Activated T-helper 1 cell treated with anti-CD3 and anti-CD28 coated beads, Interleukin-12 subunit alpha, Interleukin-12 subunit beta, Interleukin-2, Interleukin-4 antibody, amounts not matched to agents 30 ng/mL and 10 ng/mL and 1 ng/mL, durations not matched to agents 14 hours and 24 hours and 36 hours (primary cell): ENCODE results near the gene SERGEF. TPM values are rescaled to one million over a fixed set of nuclear protein-coding genes. Genes with fewer than 3 reads are reported as not detected.

Source experiments
- DNase-seq: peaks from one replicate; pipeline ENCODE4 v3.0.0; 2021; ENCODE audit warnings: low spot score
- H3K27ac Mint-ChIP-seq: one replicate; pipeline ENCODE4 v1.8.0; 2021; ENCODE audit warnings: mild to moderate bottlenecking, mixed read lengths
- H3K27me3 Mint-ChIP-seq: one replicate; pipeline ENCODE4 v1.8.0; 2022; ENCODE audit warnings: mild to moderate bottlenecking, moderate library complexity, mixed read lengths; ENCODE audit not compliant: insufficient read depth
- H3K36me3 Mint-ChIP-seq: one replicate; pipeline ENCODE4 v1.8.0; 2021; ENCODE audit warnings: low read depth, mixed read lengths
- H3K4me1 Mint-ChIP-seq: one replicate; pipeline ENCODE4 v1.8.0; 2021; ENCODE audit warnings: low read depth, mixed read lengths
- H3K4me3 Mint-ChIP-seq: one replicate; pipeline ENCODE4 v1.8.0; 2021; ENCODE audit warnings: mild to moderate bottlenecking, moderate library complexity, mixed read lengths
- H3K9me3 Mint-ChIP-seq: one replicate; pipeline ENCODE4 v1.8.0; 2021; ENCODE audit warnings: mixed read lengths
- intact Hi-C: fragments of 100-400 bp; cut with micrococcal nuclease; formaldehyde crosslinking; loops from one replicate; pipeline ENCODE4 v1.15.1; 2024
- total RNA-seq: library from RNA; stranded (reverse); gene quantifications from 2 replicates; pipeline ENCODE4 v1.2.3, GENCODE V29; 2022

SERGEF gene
- total RNA-seq, 1 donor from 2014 or later: 24.5 TPM

GRCh38 chr11:17783878-17784277, 229.0 kb downstream of the SERGEF start:
- H3K9me3 Mint-ChIP-seq: no peaks in the 10 kb centered on the region
- intact Hi-C loops: no loop called here
- H3K27me3 Mint-ChIP-seq: no peaks in the 10 kb centered on the region
- DNase-seq: no peak
- H3K4me1 Mint-ChIP-seq: no peaks in the 10 kb centered on the region
- no peaks in the 10 kb centered on the region for H3K36me3 Mint-ChIP-seq
- no peak overlapping the region for H3K27ac Mint-ChIP-seq
- no peak overlapping the region for H3K4me3 Mint-ChIP-seq

DNA sequence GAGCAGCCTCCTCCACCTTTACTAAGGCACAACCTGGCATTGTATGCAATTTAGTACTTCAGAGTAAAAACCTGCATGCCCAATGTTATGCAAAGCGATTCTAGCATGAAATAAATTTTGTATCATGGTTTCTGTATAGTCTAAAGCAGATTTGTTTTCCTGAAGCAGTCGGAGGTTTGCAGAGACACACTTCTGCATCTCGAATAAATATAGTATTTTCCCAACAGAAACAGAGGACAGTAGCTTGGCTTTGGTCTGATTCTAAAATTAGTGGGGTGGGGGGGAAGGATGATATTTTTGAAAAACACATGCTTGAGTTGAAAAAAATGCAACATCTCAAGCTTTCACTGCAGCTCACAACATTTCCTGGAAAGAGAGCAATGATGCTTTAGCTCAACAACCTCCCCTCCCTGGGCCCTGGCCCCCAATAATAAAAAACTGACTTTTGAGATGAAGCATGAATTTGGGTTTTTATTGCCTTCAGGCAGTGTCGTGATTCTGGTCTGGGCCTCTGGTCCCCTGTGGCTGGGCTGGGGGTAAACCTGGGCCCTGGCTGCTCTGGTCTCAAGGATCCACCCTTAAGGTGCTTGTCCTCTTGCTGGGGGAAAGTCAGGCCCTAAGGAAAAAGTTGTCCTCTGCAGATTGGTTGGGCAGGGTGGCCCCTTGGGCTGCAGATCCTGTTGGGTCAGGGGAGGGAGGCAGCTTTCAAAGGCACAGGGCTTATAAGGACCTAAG, 230.1 kb downstream of the SERGEF start:
- Mint-ChIP-seq H3K9me3 (no peaks in the 10 kb centered on the region), H3K27me3 (no peaks in the 10 kb centered on the region), H3K27ac (no peak overlapping the region), H3K36me3 (no peaks in the 10 kb centered on the region), H3K4me3 (no peak overlapping the region), H3K4me1 (no peaks in the 10 kb centered on the region)
- intact Hi-C loops: no loop called here
- DNase-seq: no peak

DNA sequence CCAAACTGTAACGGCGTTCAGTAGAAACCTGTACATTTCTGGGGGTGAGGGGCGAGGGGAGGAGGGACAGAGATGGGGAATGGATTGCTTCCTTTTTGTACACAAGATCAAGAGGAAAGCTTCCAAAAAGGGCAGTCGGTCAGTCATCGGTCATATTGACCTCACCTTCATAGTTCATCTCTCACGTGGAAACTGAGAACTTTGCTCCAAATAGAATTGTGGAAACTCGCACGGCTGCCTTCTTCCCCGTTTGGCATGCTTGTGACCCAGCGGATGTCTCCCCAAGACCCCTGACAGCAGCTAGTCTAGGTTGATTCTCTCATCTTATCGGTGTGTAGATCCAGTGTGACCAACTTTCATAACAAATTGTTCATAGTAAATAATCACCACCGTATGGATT, 230.7 kb downstream of the SERGEF start:
- Mint-ChIP-seq H3K27me3 (no peaks in the 10 kb centered on the region), H3K27ac (no peak overlapping the region), H3K9me3 (no peaks in the 10 kb centered on the region), H3K4me3 (no peak overlapping the region), H3K36me3 (no peaks in the 10 kb centered on the region), H3K4me1 (no peaks in the 10 kb centered on the region)
- intact Hi-C loops: no loop called here
- DNase-seq: no peak

GRCh38 chr11:17781626-17782025, 231.2 kb downstream of the SERGEF start:
- Mint-ChIP-seq H3K4me3 (no peak overlapping the region), H3K9me3 (no peaks in the 10 kb centered on the region), H3K36me3 (no peaks in the 10 kb centered on the region), H3K4me1 (no peaks in the 10 kb centered on the region), H3K27ac (no peak overlapping the region), H3K27me3 (no peaks in the 10 kb centered on the region)
- intact Hi-C loops: no loop called here
- no peak for DNase-seq

GRCh38 chr11:17781221-17781620, 231.6 kb downstream of the SERGEF start:
- intact Hi-C loops: no loop called here
- DNase-seq: no peak
- Mint-ChIP-seq H3K4me1 (no peaks in the 10 kb centered on the region), H3K27me3 (no peaks in the 10 kb centered on the region), H3K36me3 (no peaks in the 10 kb centered on the region), H3K9me3 (no peaks in the 10 kb centered on the region), H3K27ac (no peak overlapping the region), H3K4me3 (no peak overlapping the region)

- no peaks in the 10 kb centered on the region for H3K27me3 Mint-ChIP-seq
- no peak overlapping the region for H3K4me3 Mint-ChIP-seq
- no peaks in the 10 kb centered on the region for H3K36me3 Mint-ChIP-seq
Measured at GRCh38 chr11:17780668-17781067, 232.2 kb downstream of the SERGEF start.

DNA sequence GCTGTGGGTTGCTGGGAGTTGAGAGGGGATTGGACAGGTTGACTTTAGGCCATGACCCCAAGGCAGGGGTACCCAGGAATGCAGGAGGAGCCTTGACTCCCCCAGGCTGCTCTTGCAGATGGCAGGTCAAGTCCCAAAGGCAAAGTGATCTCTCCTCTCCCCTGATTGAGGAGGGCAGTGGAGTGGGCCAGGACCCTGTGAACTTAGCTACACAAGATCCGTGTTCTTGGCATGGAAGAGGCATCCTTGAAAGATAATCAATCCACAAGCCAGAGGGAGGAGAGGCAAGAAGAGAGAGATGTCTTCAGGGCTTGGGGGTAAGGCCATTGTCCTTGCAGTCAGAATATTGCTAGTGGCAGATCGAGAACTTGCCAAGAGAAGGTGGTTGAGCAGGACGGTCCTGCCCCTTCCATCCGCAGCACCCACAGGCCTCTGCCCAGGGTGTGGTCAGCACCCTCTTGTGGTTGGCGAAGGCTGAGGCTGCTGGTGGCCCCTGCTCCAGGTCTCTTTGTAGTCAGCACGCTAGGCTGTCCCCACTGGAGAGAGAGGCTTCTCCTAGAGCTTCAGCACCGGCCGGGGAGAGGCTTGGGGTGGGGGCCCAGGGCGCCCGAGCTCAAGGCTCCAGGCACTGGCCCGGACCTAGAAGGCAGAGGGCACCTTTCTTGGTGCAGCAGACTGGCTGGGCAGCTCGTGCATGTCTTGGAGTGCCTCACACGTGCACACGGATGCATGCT, 232.8 kb downstream of the SERGEF start:
- Mint-ChIP-seq H3K4me1 (no peaks in the 10 kb centered on the region), H3K27ac (no peak overlapping the region), H3K36me3 (no peaks in the 10 kb centered on the region), H3K4me3 (no peak overlapping the region), H3K27me3 (no peaks in the 10 kb centered on the region), H3K9me3 (no peaks in the 10 kb centered on the region)
- DNase-seq: no peak
- intact Hi-C loops: no loop called here

More at GRCh38 chr11:17780668-17781067, 232.2 kb downstream of the SERGEF start:
- no peak for DNase-seq
- Mint-ChIP-seq H3K9me3 (no peaks in the 10 kb centered on the region), H3K4me1 (no peaks in the 10 kb centered on the region), H3K27ac (no peak overlapping the region)
- intact Hi-C loops: no loop called here

DNA sequence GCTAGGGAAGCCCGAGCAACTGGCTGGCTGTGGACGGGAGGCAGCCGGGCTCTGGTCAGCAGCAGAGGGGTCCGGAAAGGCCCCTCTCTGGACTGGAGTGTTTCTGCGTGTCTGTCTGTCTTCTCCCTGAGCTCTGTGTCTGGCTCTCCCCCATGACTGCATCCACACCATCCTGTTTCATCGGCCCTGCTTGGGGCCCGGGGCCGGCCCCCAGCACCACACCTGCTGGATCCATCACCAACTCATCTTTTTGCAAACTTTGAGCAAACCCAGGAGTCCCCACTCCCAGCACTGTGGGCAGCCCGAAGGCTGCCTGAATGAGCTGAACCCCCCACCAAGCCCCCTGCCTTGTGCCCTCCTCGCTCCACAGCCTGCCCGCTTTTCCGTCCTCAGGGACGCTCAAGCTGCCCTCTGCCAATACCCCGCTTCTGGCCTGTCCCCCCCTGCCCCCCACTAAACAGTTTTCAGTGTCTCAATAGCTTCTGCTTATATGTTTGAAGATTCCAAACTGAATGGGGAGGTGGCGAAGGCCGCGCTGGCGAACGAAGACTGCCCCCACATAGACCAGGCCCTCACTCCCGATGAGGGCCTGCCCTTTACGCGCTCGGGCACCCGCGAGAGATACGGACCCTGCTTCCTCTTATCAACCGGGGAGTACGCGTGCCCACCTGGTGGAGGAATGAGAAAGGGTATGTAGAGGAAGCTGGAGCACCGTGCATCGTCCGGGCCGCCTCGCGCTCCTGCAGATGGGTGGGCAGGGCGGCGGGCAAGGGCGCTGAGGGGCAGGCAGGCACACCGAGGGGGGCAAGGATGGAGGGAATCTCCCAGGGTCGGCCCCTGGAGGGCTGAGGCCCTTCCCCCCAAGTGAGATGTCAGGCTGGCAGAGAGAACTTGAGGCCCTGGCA, 233.6 kb downstream of the SERGEF start:
- Mint-ChIP-seq H3K4me3 (no peak overlapping the region), H3K9me3 (no peaks in the 10 kb centered on the region), H3K27me3 (no peaks in the 10 kb centered on the region), H3K4me1 (no peaks in the 10 kb centered on the region), H3K27ac (no peak overlapping the region), H3K36me3 (no peaks in the 10 kb centered on the region)
- intact Hi-C loops: no loop called here
- DNase-seq: no peak

DNA sequence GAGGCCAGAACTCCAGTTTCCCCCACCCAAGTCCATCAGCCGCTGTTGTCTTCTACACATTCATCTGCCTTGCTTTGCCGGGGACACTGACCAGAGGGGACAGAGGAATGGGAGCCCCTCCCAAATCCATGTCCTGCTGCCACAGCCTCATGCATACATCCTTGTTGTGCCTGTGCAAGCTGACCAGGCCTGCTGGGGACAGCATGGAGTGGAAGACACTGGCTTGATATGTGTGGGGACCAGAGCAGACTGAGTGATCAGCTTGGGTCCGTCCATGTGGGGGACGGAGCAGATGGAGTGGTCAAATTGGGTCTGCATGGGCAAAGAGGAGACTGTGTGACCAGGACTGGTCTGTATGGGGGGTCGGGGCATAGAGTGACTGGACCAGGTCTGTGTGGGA, 234.5 kb downstream of the SERGEF start:
- H3K4me3 Mint-ChIP-seq: no peak overlapping the region
- H3K4me1 Mint-ChIP-seq: no peaks in the 10 kb centered on the region
- H3K9me3 Mint-ChIP-seq: no peaks in the 10 kb centered on the region
- no peak overlapping the region for H3K27ac Mint-ChIP-seq
- no peaks in the 10 kb centered on the region for H3K27me3 Mint-ChIP-seq
- intact Hi-C loops: no loop called here
- H3K36me3 Mint-ChIP-seq: no peaks in the 10 kb centered on the region
- DNase-seq: no peak

GRCh38 chr11:17777738-17778091, 235.1 kb downstream of the SERGEF start:
- Mint-ChIP-seq H3K4me1 (no peaks in the 10 kb centered on the region), H3K27me3 (no peaks in the 10 kb centered on the region), H3K4me3 (no peak overlapping the region), H3K36me3 (no peaks in the 10 kb centered on the region), H3K27ac (no peak overlapping the region), H3K9me3 (no peaks in the 10 kb centered on the region)
- DNase-seq: no peak
- intact Hi-C loops: no loop called here

DNA sequence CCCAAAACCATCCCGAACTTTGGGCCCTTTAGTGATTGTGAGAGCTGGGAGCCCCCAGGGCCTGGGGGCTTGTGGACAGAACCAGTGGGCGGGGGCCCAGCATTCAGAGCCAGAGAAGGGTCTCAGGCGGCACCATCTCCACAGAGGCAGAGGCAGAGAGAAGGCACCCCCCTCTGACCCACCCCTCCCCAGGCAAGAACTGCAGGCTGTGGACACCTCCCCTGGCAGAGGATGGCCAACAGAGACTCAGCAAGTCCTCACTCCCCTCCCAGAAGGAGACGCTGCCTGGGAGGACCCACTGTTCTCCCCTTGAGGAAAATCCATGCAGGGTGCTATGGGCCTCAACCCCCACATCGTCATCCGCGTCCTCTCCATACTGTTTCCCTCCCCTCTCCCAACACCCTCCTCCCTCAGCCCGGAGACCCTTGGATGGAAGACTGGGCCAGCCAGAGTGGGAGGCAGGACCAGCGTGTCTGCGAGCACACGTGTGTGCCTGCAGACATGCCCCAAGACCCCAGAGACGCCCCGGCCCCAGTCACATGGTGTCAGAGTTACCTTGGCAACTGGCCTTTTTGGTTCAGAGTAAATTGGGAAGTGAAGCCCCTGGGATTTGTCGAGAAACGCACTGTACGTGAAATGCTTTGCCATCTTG, 235.6 kb downstream of the SERGEF start:
- Mint-ChIP-seq H3K27ac (no peak overlapping the region), H3K4me1 (no peaks in the 10 kb centered on the region), H3K4me3 (no peak overlapping the region), H3K27me3 (no peaks in the 10 kb centered on the region), H3K9me3 (no peaks in the 10 kb centered on the region), H3K36me3 (no peaks in the 10 kb centered on the region)
- no peak for DNase-seq
- intact Hi-C loops: no loop called here

GRCh38 chr11:17776212-17776875, 236.5 kb downstream of the SERGEF start:
- H3K9me3 Mint-ChIP-seq: no peaks in the 10 kb centered on the region
- intact Hi-C loops: no loop called here

More at GRCh38 chr11:17776212-17776875, 236.5 kb downstream of the SERGEF start:
- H3K27me3 Mint-ChIP-seq: no peaks in the 10 kb centered on the region
- H3K4me3 Mint-ChIP-seq: no peak overlapping the region
- H3K36me3 Mint-ChIP-seq: no peaks in the 10 kb centered on the region
- H3K27ac Mint-ChIP-seq: no peak overlapping the region
- no peaks in the 10 kb centered on the region for H3K4me1 Mint-ChIP-seq
- no peak for DNase-seq
